Activated CD8-positive, alpha-beta memory T cell treated with anti-CD3 and anti-CD28 coated beads, Interleukin-2, amount 50 U/mL, for 1 hour (primary cell): ENCODE measurements around the gene NIN.

ENCODE experiments used
- DNase-seq: peaks from one replicate; pipeline ENCODE4 v3.0.0-alpha.2; 2020; ENCODE audit errors: extremely low read depth

The NIN gene

GRCh38 chr14:50762001-50762930 lies 68.7 kb downstream of the NIN start:
- no peak for DNase-seq

GRCh38 chr14:50759800-50760543 lies 71.0 kb downstream of the NIN start:
- no peak for DNase-seq

GRCh38 chr14:50758945-50759344 lies 72.0 kb downstream of the NIN start:
- DNase-seq: no peak

GRCh38 chr14:50758305-50758704 lies 72.7 kb downstream of the NIN start:
- no peak for DNase-seq

GRCh38 chr14:50757702-50758101 lies 73.3 kb downstream of the NIN start:
- DNase-seq: no peak

- no peak for DNase-seq
Observed at GRCh38 chr14:50756300-50756699, 74.7 kb downstream of the NIN start.

GRCh38 chr14:50750323-50750722 lies 80.6 kb downstream of the NIN start:
- DNase-seq: no peak

GRCh38 chr14:50745401-50746058 lies 85.4 kb downstream of the NIN start:
- DNase-seq: no peak

- no peak for DNase-seq
Observed at GRCh38 chr14:50744231-50744630, 86.7 kb downstream of the NIN start.

GRCh38 chr14:50741567-50741966 lies 89.4 kb downstream of the NIN start:
- DNase-seq: no peak

- no peak for DNase-seq
Observed at GRCh38 chr14:50740856-50741255, 90.1 kb downstream of the NIN start.

GRCh38 chr14:50739186-50739585 lies 91.8 kb downstream of the NIN start:
- DNase-seq: no peak

- DNase-seq: no peak
Observed at GRCh38 chr14:50736932-50737419, 94.0 kb downstream of the NIN start.

- no peak for DNase-seq
Observed at GRCh38 chr14:50734950-50735695, 95.8 kb downstream of the NIN start.

- no peak for DNase-seq
Observed at GRCh38 chr14:50733494-50733893, 97.5 kb downstream of the NIN start.

- no peak for DNase-seq
Observed at GRCh38 chr14:50728836-50729235, 102.1 kb downstream of the NIN start.

GRCh38 chr14:50726372-50727107 lies 104.4 kb downstream of the NIN start:
- no peak for DNase-seq

- no peak for DNase-seq
Observed at GRCh38 chr14:50725761-50726160, 105.2 kb downstream of the NIN start.

GRCh38 chr14:50719911-50720759 lies 110.8 kb downstream of the NIN start:
- no peak for DNase-seq

- no peak for DNase-seq
Observed at GRCh38 chr14:50718949-50719348, 112.0 kb downstream of the NIN start.
